Heart right ventricle (tissue), 16 donors: ENCODE results near the gene ZNF286A. TPM values are rescaled to one million over a fixed set of nuclear protein-coding genes. Genes with fewer than 3 reads are reported as not detected.
"Not testable (repeated sequence)": the region's sequence is repeated elsewhere in the genome, so short reads cannot be mapped to it uniquely, and the experiment has no call there.

Source experiments
- ATAC-seq, 8 donors: fragments of 200-7000 bp; cut with Tn5 transposase; one replicate each; pipeline ENCODE4 v1.9.1; 2020; ENCODE audit warnings: mild to moderate bottlenecking in 8 of 8, moderate library complexity in 8 of 8, moderate number of reproducible peaks in 1 of 8
- DNase-seq, 2 donors: peaks; one replicate each; pipeline ENCODE4 v3.0.0-alpha.2; 2020
- H3K27ac ChIP-seq, 10 donors: fragments of 200-600 bp; sonication (generic) in 2 of 10; one replicate each; pipeline versions ENCODE4 v1.5.0 to v1.8.0; 2020 to 2022; ENCODE audit warnings: mild to moderate bottlenecking in 3 of 10
- H3K27me3 ChIP-seq, 7 donors: fragments of 200-600 bp; one replicate each; pipeline ENCODE4 v1.8.0; 2021 to 2022; ENCODE audit warnings: mild to moderate bottlenecking in 2 of 7
- H3K36me3 ChIP-seq, 9 donors: fragments of 200-600 bp; sonication (generic) in 1 of 9; one replicate each; pipeline versions ENCODE4 v1.5.0 to v1.8.0; 2020 to 2022; ENCODE audit warnings: mild to moderate bottlenecking in 2 of 9
- H3K4me1 ChIP-seq, 9 donors: fragments of 200-600 bp; sonication (generic) in 1 of 9; one replicate each; pipeline versions ENCODE4 v1.5.0 to v1.8.0; 2020 to 2022; ENCODE audit warnings: mild to moderate bottlenecking in 4 of 9
- H3K4me3 ChIP-seq, 10 donors: fragments of 200-600 bp; sonication (generic) in 2 of 10; one replicate each; pipeline versions ENCODE4 v1.5.0 to v1.8.0; 2020 to 2022; ENCODE audit warnings: mild to moderate bottlenecking in 7 of 10, moderate library complexity in 2 of 10
- H3K9me3 ChIP-seq, 11 donors: fragments of 200-600 bp in 10 of 11; sonication (generic) in 2 of 11; one replicate each; pipeline versions ENCODE4 v1.5.0 to v1.8.0; 2013 to 2022; ENCODE audit warnings: mild to moderate bottlenecking in 2 of 11, control low read depth in 1 of 11, moderate library complexity in 1 of 11
- CTCF ChIP-seq, 9 donors: fragments of 200-600 bp; sonication (generic) in 2 of 9; IDR thresholded peaks; one replicate each; pipeline versions ENCODE4 v1.5.0 to v1.8.0; 2021 to 2022; ENCODE audit warnings: antibody characterized with exemption in 9 of 9, mild to moderate bottlenecking in 5 of 9, moderate library complexity in 1 of 9
- WGBS, 2 donors: extraction: QIAGEN DNeasy Blood & Tissue Kit; methylation state at CpG; one replicate each; pipeline ENCODE4 v1.1.7; 2013; ENCODE audit warnings: inconsistent platforms in 1 of 2; 5-methylcytosine and 5-hydroxymethylcytosine counted together
- intact Hi-C, 10 donors: fragments of 100-400 bp; cut with DNase I; formaldehyde crosslinking; loops; one replicate each; pipeline versions ENCODE4 v1.11.1 to v1.14.2; 2022
- polyA plus RNA-seq, 2 donors: library from polyadenylated mRNA; stranded (reverse); fragments of 200-250 nt; gene quantifications; one replicate each; pipeline ENCODE4 v1.2.3, GENCODE V29; 2013
- total RNA-seq, 10 donors: library from RNA; stranded (reverse); fragmentation: NEBNext Ultra II Directional in 3 of 10; extraction: Animal tissue kit (Norgen Biotek cat#: 25700) in 3 of 10; gene quantifications; one replicate each; pipeline versions ENCODE4 v1.2.1 to v1.2.4, GENCODE V29; 2021 to 2023
- donor health status: Arrhythmogenic right ventricular cardiomyopathy.
- donor health status: ischemic (EF 13 %, LVEDD 7.1; RV severe dilation, severe dysfunction).
- donor health status: healthy with polysubstance abuse.
- donor health status: DM: no; HTN: yes; CAD: no.
- donor health status: DM: no; HTN: no; CAD: no.
- donor health status: ischemic (EF 25% LVEDD 6.9; RV normal size, moderate dysfunction).
- donor health status: ischemic (EF 25% LVEDD 5.7; RV mildly dilated, moderate dysfunction).
- donor health status: healthy.
- donor health status: DM: yes; HTN: yes; CAD: no.
- donor health status: Ischemic cardiomyopathy.
- donor health status: ischemic (EF 35%, LVEDD 5.7; RV mildly dilated, moderate dysfunction).
- donor health status: nonischemic (EF 11% LVEDD 7.7; RV severe dilation, severe dysfunction).
- donor health status: DM: yes; HTN: yes; CAD: no.
- donor health status: PGD.
- donor health status: ischemic (EF 29% LVEDD 5.4; RV normal size, mild dysfunction).
- donor health status: nonischemic (EF 23%, LVEDD 6.1; RV moderate dilation, normal function).

ZNF286A gene
- total and polyA plus RNA-seq, 12 donors = 7.8 to 17.2 (median 12.0) TPM

GRCh38 chr17:15663176-15663575 is 36.4 kb upstream of the ZNF286A start:
- peak in 1 of 8 donors; percentile 50 for ATAC-seq
- Histone ChIP-seq H3K4me3 (no peak overlapping the region), H3K36me3 (no peaks in the 10 kb centered on the region), H3K27ac (peak overlapping the region in 1 of 10 donors; percentile 48), H3K9me3 (no peaks in the 10 kb centered on the region), H3K27me3 (no peaks in the 10 kb centered on the region), H3K4me1 (peaks cover 0 to 43% (median 24%) of the 10 kb centered on the region in 9 donors)
- DNase-seq = no peak
- no peak for TF ChIP-seq CTCF (IDR thresholded peaks at IDR 0.05)
- WGBS, 2 donors = 66 to 75% methylated on average over 6 of the region's 6 CpGs
- intact Hi-C loops = no loop called here

- intact Hi-C loops = no loop called here
- ATAC-seq = no peak
- H3K27me3 ChIP-seq = no peaks in the 10 kb centered on the region
- TF ChIP-seq CTCF (IDR thresholded peaks at IDR 0.05) = no peak
- no peak for DNase-seq
- H3K27ac ChIP-seq = no peak overlapping the region
- H3K9me3 ChIP-seq = no peaks in the 10 kb centered on the region
- 93 to 96% methylated on average over 5 of the region's 5 CpGs for WGBS, 2 donors
- no peak overlapping the region for H3K4me3 ChIP-seq
- peaks cover 0 to 41% (median 19%) of the 10 kb centered on the region in 9 donors for H3K4me1 ChIP-seq
- no peaks in the 10 kb centered on the region for H3K36me3 ChIP-seq
These were observed 35.9 kb upstream of the ZNF286A start for GRCh38 chr17:15663691-15664090.

- DNase-seq, H3K4me1 ChIP-seq, H3K4me3 ChIP-seq, H3K36me3 ChIP-seq, H3K9me3 ChIP-seq, intact Hi-C loops, H3K27ac ChIP-seq, H3K27me3 ChIP-seq: not testable (repeated sequence)
- TF ChIP-seq CTCF (IDR thresholded peaks at IDR 0.05) = peak in 5 of 9 donors; percentile 8 to 51 (median 32)
- 31 to 44% methylated on average over 5 of the region's 5 CpGs for WGBS, 2 donors
- ATAC-seq = peak in 4 of 8 donors; percentile 50 to 62 (median 55)
These were observed 30.0 kb upstream of the ZNF286A start for GRCh38 chr17:15669526-15669925.

GRCh38 chr17:15674640-15675039 is 24.9 kb upstream of the ZNF286A start:
- H3K9me3 ChIP-seq, H3K27me3 ChIP-seq, H3K4me1 ChIP-seq, intact Hi-C loops, H3K27ac ChIP-seq, H3K4me3 ChIP-seq, DNase-seq, ATAC-seq: not testable (repeated sequence)
- peaks cover 0 to 14% (median 0%) of the 10 kb centered on the region in 9 donors for H3K36me3 ChIP-seq
- 74 to 81% methylated on average over 1 of the region's 1 CpG for WGBS, 2 donors

GRCh38 chr17:15675991-15676390 is 23.6 kb upstream of the ZNF286A start:
- WGBS, 2 donors = 87 to 89% methylated on average over 6 of the region's 6 CpGs
- H3K27me3 ChIP-seq, H3K27ac ChIP-seq, DNase-seq, ATAC-seq, H3K4me1 ChIP-seq, H3K4me3 ChIP-seq, H3K9me3 ChIP-seq, intact Hi-C loops: not testable (repeated sequence)
- peaks cover 0 to 14% (median 0%) of the 10 kb centered on the region in 9 donors for H3K36me3 ChIP-seq

- DNase-seq, H3K9me3 ChIP-seq, intact Hi-C loops, ATAC-seq, H3K4me1 ChIP-seq, H3K27ac ChIP-seq, H3K36me3 ChIP-seq, H3K27me3 ChIP-seq: not testable (repeated sequence)
- peak overlapping the region in 1 of 10 donors; percentile 67 for H3K4me3 ChIP-seq
- 93 to 96% methylated on average over 3 of the region's 3 CpGs for WGBS, 2 donors
These were observed 16.4 kb upstream of the ZNF286A start for GRCh38 chr17:15683135-15683534.
